K562 (cell line): ENCODE measurements around the gene ASB12.
"Not testable (repeated sequence)": the region's sequence is repeated elsewhere in the genome, so short reads cannot be mapped to it uniquely, and the experiment has no call there.

Experiments used
- OTX1 ChIP-seq: fragments of 450-650 bp; formaldehyde crosslinking; IDR thresholded peaks from 2 replicates; pipeline ENCODE4 v1.4.0; 2022; ENCODE audit warnings: mild to moderate bottlenecking
- RAD21 ChIP-seq, 2 experiments: fragments of 250-450 bp in 1 of 2; fragments of 450-650 bp in 1 of 2; sonication (Bioruptor Pico) in 1 of 2; formaldehyde crosslinking in 1 of 2; IDR thresholded peaks in 1 of 2; conservative IDR thresholded peaks in 1 of 2; 2 replicates each; pipeline versions ENCODE4 v1.4.0 to v1.8.0; 2020 to 2022; ENCODE audit warnings: mild to moderate bottlenecking in 2 of 2, moderate library complexity in 1 of 2
- ZNF224 ChIP-seq: sonication (generic); formaldehyde crosslinking; IDR thresholded peaks from 2 replicates; pipeline ENCODE4 v1.8.0; 2022; ENCODE audit warnings: mild to moderate bottlenecking, missing genetic modification reagents
- TF ChIP-seq, protein P1 (sequence below), 2 experiments: fragments of 200-800 bp in 1 of 2; sonication (Bioruptor generic) in 1 of 2; sonication (generic) in 1 of 2; formaldehyde crosslinking in 1 of 2; IDR thresholded peaks in 1 of 2; conservative IDR thresholded peaks in 1 of 2; 2 replicates each; pipeline versions ENCODE4 v1.5.0 to v1.6.1; 2016 to 2020; ENCODE audit warnings: missing compliant biosample characterization in 1 of 2, missing genetic modification characterization in 1 of 2, missing genetic modification reagents in 1 of 2

DNA sequence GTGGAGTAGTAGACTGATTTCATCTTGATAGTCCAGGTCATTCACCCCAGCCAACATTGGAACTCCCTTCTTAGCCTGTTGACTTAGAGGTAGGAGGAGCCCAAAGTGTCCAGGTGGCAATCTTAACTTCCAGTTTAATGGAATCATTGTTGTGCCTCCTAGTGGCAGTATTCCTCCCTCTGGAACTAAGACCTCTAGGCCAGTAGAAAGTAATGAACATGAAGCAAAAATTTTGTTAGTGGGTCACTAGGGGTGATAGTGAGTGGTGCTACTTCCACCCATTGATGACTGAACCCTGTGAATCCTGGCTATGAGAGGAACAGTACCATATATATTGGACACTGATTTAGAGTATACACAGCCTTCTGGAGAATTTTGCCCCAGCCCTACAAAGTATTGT, 16.4 kb downstream of the ASB12 start:
- TF ChIP-seq RAD21 (CRISPR knock-in tag; conservative IDR thresholded peaks at IDR 0.05 in 1 of 2, IDR thresholded peaks at IDR 0.05 in 1 of 2); OTX1 (CRISPR knock-in tag); ZNF224 (CRISPR knock-in tag): not testable (repeated sequence)
- TF ChIP-seq, protein P1, sequence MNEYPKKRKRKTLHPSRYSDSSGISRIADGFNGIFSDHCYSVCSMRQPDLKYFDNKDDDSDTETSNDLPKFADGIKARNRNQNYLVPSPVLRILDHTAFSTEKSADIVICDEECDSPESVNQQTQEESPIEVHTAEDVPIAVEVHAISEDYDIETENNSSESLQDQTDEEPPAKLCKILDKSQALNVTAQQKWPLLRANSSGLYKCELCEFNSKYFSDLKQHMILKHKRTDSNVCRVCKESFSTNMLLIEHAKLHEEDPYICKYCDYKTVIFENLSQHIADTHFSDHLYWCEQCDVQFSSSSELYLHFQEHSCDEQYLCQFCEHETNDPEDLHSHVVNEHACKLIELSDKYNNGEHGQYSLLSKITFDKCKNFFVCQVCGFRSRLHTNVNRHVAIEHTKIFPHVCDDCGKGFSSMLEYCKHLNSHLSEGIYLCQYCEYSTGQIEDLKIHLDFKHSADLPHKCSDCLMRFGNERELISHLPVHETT (CRISPR knock-in tag; conservative IDR thresholded peaks at IDR 0.05 in 1 of 2, IDR thresholded peaks at IDR 0.05 in 1 of 2): not testable (repeated sequence)
